Measurements from ENCODE around the gene NKIRAS1.

- TF ChIP-seq CTCF (IDR thresholded peaks at IDR 0.05; ENCODE audit: low read depth, low read length) = no peak
- TF ChIP-seq EZH2phosphoT487 (IDR thresholded peaks at IDR 0.05; ENCODE audit: low read depth) = no peak
Observed at GRCh38 chr3:23950293-23950692, 33.5 kb upstream of the NKIRAS1 start.
